ENCODE data around the gene SLC43A3. TPM values are rescaled to one million over a fixed set of nuclear protein-coding genes. Genes with fewer than 3 reads are reported as not detected.

Gene SLC43A3
- total RNA-seq (2021; ENCODE audit: unreplicated experiment) (8.6 TPM), Bru-seq, nascent RNA (percentile 44 among the genes with signal in this experiment), BruChase-seq, experiment 1, labeled RNA remaining after a 2-hour chase (percentile 43 among the genes with signal in this experiment), BruChase-seq, experiment 2, labeled RNA remaining after a 6-hour chase (percentile 52 among the genes with signal in this experiment)
- 7.3 TPM for polyA plus RNA-seq (2012; ENCODE audit: insufficient read length)
- long read RNA-seq, partial matches to known transcripts: 2 of 20 reads
- long read RNA-seq, other reads (novel, unspliced or antisense): 10 of 20 reads

DNA sequence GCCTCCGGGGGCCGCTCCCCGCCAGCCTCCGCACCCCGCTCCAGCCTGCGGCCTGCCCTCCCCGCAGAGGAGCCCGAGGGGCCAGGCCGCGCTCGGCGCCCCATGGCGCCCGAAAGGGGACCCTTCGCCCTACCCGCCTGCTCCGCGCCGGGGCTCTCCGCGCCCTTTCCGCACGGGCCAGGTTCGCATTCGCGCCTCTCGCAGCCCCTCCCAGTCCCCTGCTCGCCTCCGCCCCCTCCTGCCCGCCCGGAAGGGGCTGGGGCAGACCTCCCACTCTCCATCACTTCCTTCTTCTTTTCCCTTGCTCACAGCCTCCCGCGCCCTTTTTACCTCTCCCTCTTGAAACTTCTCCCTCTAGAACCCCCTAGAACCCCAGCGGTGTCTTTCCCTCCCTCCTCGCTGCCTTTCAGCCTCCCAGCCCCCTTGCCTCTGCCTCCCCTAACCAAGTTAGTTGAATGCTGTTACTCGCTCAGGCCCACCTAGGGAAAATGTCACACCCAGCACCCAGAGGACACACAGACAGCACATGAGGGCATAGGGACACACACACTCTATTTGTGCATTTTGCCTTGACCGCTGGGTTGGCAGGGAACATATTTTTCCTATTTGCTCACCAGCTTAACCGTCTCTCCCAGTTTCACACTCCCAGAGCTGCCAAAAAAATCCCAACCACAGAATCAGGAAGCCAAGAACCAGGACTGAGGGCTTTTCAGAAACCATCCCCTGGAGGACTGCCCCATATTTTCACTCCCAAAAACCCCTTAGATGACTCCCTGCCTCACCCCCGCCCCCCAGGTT is at the start of gene SLC43A3:
Gene SLC43A3 (minus strand): TSS at position 193 of the 798 bp plus-strand sequence. CDS start 949 bp downstream, outside the sequence.
- CTCF ChIA-PET: no interaction called here
- ATAC-seq (peak; percentile 83), DNase-seq (ENCODE audit: low read depth, low spot score) (no peak)
- POLR2A ChIA-PET: no interaction called here
- H3K4me1 ChIP-seq (ENCODE audit: control insufficient read depth, insufficient read depth, low read length): peaks cover 8% of the 10 kb centered on the region
- no peak for TF ChIP-seq SIN3A (IDR thresholded peaks at IDR 0.05; ENCODE audit: borderline replicate concordance, insufficient read depth, low read depth, low read length)
- no peak for TF ChIP-seq REST (IDR thresholded peaks at IDR 0.05; ENCODE audit: insufficient read depth in 1 of 2, low read depth in 2 of 2, low read length in 1 of 2)
- TF ChIP-seq, protein P1, sequence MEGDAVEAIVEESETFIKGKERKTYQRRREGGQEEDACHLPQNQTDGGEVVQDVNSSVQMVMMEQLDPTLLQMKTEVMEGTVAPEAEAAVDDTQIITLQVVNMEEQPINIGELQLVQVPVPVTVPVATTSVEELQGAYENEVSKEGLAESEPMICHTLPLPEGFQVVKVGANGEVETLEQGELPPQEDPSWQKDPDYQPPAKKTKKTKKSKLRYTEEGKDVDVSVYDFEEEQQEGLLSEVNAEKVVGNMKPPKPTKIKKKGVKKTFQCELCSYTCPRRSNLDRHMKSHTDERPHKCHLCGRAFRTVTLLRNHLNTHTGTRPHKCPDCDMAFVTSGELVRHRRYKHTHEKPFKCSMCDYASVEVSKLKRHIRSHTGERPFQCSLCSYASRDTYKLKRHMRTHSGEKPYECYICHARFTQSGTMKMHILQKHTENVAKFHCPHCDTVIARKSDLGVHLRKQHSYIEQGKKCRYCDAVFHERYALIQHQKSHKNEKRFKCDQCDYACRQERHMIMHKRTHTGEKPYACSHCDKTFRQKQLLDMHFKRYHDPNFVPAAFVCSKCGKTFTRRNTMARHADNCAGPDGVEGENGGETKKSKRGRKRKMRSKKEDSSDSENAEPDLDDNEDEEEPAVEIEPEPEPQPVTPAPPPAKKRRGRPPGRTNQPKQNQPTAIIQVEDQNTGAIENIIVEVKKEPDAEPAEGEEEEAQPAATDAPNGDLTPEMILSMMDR (IDR thresholded peaks at IDR 0.05): no peak
- TF ChIP-seq POLR2AphosphoS5 (IDR thresholded peaks at IDR 0.05; ENCODE audit: low read depth, low read length): no peak
- TF ChIP-seq TCF7L2 (IDR thresholded peaks at IDR 0.05; ENCODE audit: low read depth, low read length): no peak
- H3K4me3 ChIP-seq (ENCODE audit: low read depth in 2 of 2, low read length in 2 of 2): peak within 1 kb of the TSS; percentile 37 to 48
- in situ Hi-C loops (cut with HindIII; ENCODE audit: low pct_unique_long_range_greater_than_20kb, low sequenced_read_pairs): no loop called here
- peak within 1 kb of the TSS; percentile 73; the same call in 1 of the 2 replicates for H3K27ac ChIP-seq (ENCODE audit: low read length)
- H3K27me3 ChIP-seq (ENCODE audit: control insufficient read depth, insufficient read depth, low read length): 0 out of 2 replicates have a peak, but pooled peaks cover 6% of the 10 kb centered on the region
- no peaks in the 10 kb centered on the region for H3K9me3 ChIP-seq (ENCODE audit: control insufficient read depth, insufficient read depth, low read depth, low read length)
- no peaks in the 10 kb centered on the region for H3K36me3 ChIP-seq (ENCODE audit: control insufficient read depth, insufficient read depth, low read length)
- BruUV-seq (replicated peaks): no TSS peak
- intact Hi-C loops (cut with micrococcal nuclease; ENCODE audit: unreplicated experiment): no loop called here

GRCh38 chr11:57476047-57476756 is 49.3 kb upstream of the SLC43A3 start:
- BruUV-seq (replicated peaks): no TSS peak
- peak overlapping the region; percentile 34 to 39 for H3K4me3 ChIP-seq (ENCODE audit: low read depth in 2 of 2, low read length in 2 of 2)
- DNase-seq (ENCODE audit: low read depth, low spot score) (no peak), ATAC-seq (peak; percentile 32)
- H3K9me3 ChIP-seq (ENCODE audit: control insufficient read depth, insufficient read depth, low read depth, low read length): no peaks in the 10 kb centered on the region
- ChIA-PET POLR2A (no interaction called here), CTCF (interaction anchor here (0.6 to 1.2 kb wide), 5 partner anchors 13 to 130 kb away, joined by 3 to 5 read pairs (median 4); no protein-coding TSS in a partner anchor)
- in situ Hi-C loops (cut with HindIII; ENCODE audit: low pct_unique_long_range_greater_than_20kb, low sequenced_read_pairs): no loop called here
- H3K4me1 ChIP-seq (ENCODE audit: control insufficient read depth, insufficient read depth, low read length): no peaks in the 10 kb centered on the region; the same call in 1 of the 2 replicates
- H3K27ac ChIP-seq (ENCODE audit: low read length): no peak overlapping the region
- H3K36me3 ChIP-seq (ENCODE audit: control insufficient read depth, insufficient read depth, low read length): no peaks in the 10 kb centered on the region
- H3K27me3 ChIP-seq (ENCODE audit: control insufficient read depth, insufficient read depth, low read length): peaks cover 15% of the 10 kb centered on the region
- TF ChIP-seq TCF7L2 (IDR thresholded peaks at IDR 0.05; ENCODE audit: low read depth, low read length) (no peak), POLR2AphosphoS5 (IDR thresholded peaks at IDR 0.05; ENCODE audit: low read depth, low read length) (no peak), REST (IDR thresholded peaks at IDR 0.05; ENCODE audit: insufficient read depth in 1 of 2, low read depth in 2 of 2, low read length in 1 of 2) (no peak), SIN3A (IDR thresholded peaks at IDR 0.05; ENCODE audit: borderline replicate concordance, insufficient read depth, low read depth, low read length) (no peak)
- TF ChIP-seq, protein P1 (IDR thresholded peaks at IDR 0.05): no peak
- intact Hi-C loops (cut with micrococcal nuclease; ENCODE audit: unreplicated experiment): no loop called here

All from Panc1 (cell line).